SH-SY5Y (cell line): Measurements from ENCODE around the gene MARCHF10.

ENCODE experiments used
- GATA2 ChIP-seq: IDR thresholded peaks from 2 replicates; pipeline ENCODE4 v1.6.1; 2011; ENCODE audit warnings: mild to moderate bottlenecking, low read depth, low read length
- GATA3 ChIP-seq: IDR thresholded peaks from 2 replicates; pipeline ENCODE4 v1.6.1; 2011; ENCODE audit warnings: low read depth, mild to moderate bottlenecking, low read length, moderate library complexity

DNA sequence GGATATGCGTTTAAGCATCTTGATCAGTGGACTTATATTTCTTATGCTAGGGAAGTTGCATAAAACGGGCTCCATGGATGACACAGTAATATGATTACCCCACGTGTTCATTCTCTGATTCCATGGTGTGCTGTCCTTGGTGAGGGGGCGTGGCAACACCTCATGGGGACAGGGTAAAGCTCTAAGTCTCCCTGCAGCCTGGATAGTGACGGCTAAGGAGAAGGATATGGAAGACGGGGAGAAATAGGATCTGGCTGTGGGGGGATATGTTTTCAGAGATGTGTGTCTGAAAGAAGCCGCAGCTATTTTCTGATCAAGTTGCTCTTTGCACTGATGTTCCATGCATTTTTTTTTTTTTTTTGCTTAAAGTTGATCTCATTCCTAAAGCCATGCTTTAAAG, 84.3 kb downstream of the MARCHF10 start:
- no peak for TF ChIP-seq GATA2
- no peak for TF ChIP-seq GATA3
